Stimulated activated CD8-positive, alpha-beta memory T cell treated with anti-CD3 and anti-CD28 coated beads, Interleukin-15, amount 100 ng/mL, for 24 hours (primary cell): Measurements from ENCODE around the gene OR52M1.
"Not testable (repeated sequence)": the region's sequence is repeated elsewhere in the genome, so short reads cannot be mapped to it uniquely, and the experiment has no call there.

ENCODE experiments used
- DNase-seq: peaks from one replicate; pipeline ENCODE4 v3.0.0-alpha.2; 2020; ENCODE audit warnings: low read depth

The OR52M1 gene, protein sequence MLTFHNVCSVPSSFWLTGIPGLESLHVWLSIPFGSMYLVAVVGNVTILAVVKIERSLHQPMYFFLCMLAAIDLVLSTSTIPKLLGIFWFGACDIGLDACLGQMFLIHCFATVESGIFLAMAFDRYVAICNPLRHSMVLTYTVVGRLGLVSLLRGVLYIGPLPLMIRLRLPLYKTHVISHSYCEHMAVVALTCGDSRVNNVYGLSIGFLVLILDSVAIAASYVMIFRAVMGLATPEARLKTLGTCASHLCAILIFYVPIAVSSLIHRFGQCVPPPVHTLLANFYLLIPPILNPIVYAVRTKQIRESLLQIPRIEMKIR

GRCh38 chr11:4544891-4545290, at the start of gene OR52M1:
TSS of gene OR52M1 (plus strand) at chr11:4545191. CDS start at chr11:4545191, 0 bp downstream.
- DNase-seq: no peak

GRCh38 chr11:4495487-4495886, 49.5 kb upstream of the OR52M1 start:
- DNase-seq: no peak

- DNase-seq: no peak
Observed at GRCh38 chr11:4495986-4496385, 49.0 kb upstream of the OR52M1 start.

DNA sequence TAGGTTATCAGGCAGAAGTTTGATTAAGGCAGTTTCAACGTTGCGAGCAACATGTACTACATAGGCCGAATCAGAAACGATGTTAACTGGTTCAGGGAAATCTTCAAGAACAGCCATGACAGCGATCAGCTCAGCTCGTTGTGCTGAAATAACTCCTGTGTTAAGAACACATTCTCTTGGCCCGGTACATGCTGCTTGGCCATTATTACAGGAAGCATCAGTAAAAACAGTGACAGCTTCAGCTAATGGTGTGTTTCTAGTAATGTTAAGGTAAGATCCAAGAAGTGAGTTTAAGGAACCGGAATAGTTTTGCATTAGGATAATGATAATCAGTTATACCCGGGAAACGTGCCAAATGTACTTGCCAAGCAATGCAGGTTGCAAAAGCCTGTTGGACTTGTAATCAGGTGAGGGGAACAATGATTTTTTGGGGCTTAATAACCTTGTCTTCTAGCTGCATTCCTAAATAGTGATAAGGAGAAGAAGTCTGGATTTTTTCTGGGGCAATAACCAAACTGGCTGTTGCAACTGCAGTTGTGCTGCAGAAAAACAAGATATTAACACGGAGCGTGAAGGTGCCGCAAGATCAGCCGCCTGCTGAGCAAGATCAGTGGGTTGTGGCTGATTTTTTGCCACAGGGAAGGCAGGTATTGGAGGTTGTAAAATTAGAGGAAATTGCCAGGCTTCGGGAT, 48.3 kb upstream of the OR52M1 start:
- no peak for DNase-seq

DNA sequence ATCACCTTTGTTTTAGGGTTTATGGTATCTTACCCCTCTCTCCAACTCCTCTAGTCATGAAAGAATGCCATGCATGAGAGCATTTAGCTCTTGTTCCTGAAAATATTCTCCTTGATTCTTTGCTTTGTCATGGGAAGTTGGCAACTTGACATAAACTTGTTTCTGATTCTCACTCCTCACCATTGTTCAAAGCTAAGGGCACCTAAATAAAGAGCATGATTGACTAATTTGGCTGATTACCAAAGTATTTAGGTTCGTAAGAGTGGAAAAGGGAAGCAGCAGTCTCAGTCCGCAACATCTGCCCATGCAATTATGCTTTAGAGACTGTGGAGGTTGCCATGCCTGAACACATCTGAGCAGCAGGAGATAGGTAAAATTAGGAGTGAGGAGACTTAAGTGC, 36.1 kb upstream of the OR52M1 start:
- DNase-seq: no peak

- no peak for DNase-seq
Observed at GRCh38 chr11:4511282-4512245, 33.4 kb upstream of the OR52M1 start.

- no peak for DNase-seq
Observed at GRCh38 chr11:4514196-4514595, 30.8 kb upstream of the OR52M1 start.

- DNase-seq: no peak
Observed at GRCh38 chr11:4522339-4522738, 22.7 kb upstream of the OR52M1 start.

- DNase-seq: no peak
Observed at GRCh38 chr11:4522752-4523151, 22.2 kb upstream of the OR52M1 start.

- DNase-seq: no peak
Observed at GRCh38 chr11:4523666-4524065, 21.3 kb upstream of the OR52M1 start.

DNA sequence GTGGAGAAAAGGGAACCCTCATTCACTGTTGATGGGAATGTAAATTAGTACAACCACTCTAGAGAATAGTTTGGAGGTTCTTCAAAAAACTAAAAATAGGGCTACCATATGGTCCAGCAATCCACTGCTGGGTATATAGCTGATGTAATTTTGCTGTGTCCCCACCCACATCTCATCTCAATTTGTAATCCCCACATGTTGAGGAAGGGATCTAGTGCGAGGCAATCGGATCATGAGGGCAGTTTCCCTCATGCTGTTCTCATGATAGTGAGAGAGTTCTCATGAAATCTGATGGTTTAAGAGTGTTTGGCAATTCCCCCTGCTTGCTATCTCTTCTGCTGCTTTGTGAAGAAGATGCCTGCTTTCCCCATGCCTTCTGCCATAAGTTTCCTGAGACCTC, 17.1 kb upstream of the OR52M1 start:
- DNase-seq: no peak

GRCh38 chr11:4531686-4532085, 13.3 kb upstream of the OR52M1 start:
- not testable (repeated sequence) for DNase-seq

DNA sequence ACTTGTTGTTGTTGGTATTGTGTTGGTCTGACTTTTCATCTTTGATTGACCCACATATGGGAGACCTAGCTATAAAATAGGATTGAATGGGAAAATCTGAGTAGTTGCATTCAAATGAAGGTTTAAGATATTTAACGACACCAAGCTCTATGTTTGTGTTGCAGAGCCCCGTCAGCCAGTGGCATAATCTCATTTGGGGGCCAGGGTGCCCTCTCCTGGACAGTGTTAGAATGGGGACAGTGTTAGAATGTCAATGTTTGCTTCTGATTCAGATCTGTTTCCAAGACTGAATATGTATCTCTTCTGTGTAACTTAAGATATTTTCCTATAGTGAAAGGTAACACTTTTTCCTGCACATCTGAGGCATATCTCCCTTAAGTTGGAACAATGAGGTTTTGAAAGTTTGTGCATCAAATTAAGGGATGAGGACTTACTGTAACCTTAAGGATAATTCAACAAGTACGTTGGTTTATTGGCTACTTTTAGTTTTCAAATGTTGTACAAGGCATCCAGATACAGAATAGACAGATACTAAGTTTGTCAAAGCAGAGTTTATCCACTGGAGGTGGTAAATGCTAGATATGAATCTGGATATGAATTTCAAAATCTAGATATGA, 5.3 kb upstream of the OR52M1 start:
- no peak for DNase-seq

DNA sequence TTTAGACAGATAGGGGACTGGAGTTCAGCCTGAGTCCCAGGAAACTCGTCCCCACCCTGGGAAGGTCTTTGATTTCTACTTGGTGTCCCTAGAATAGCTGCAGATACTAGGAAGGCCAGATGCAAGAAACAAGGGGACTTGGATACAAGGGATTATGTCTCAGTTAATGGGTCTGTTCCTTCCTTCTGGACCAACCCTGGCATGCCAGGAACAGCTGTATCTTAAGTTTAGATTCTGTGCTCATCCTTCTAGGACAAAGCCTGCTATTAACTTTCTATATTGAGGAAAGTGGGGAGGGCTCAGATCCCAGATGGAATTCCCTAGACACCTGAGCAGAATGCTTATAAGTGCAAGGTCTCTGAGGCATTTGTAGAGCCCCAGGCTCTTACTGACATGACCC, 3.9 kb upstream of the OR52M1 start:
- DNase-seq: no peak

- no peak for DNase-seq
Observed at GRCh38 chr11:4543561-4543960, 1.4 kb upstream of the OR52M1 start.

- DNase-seq: no peak
Observed at GRCh38 chr11:4546878-4547277, 1.9 kb downstream of the OR52M1 start.

- no peak for DNase-seq
Observed at GRCh38 chr11:4547416-4547815, 2.4 kb downstream of the OR52M1 start.

DNA sequence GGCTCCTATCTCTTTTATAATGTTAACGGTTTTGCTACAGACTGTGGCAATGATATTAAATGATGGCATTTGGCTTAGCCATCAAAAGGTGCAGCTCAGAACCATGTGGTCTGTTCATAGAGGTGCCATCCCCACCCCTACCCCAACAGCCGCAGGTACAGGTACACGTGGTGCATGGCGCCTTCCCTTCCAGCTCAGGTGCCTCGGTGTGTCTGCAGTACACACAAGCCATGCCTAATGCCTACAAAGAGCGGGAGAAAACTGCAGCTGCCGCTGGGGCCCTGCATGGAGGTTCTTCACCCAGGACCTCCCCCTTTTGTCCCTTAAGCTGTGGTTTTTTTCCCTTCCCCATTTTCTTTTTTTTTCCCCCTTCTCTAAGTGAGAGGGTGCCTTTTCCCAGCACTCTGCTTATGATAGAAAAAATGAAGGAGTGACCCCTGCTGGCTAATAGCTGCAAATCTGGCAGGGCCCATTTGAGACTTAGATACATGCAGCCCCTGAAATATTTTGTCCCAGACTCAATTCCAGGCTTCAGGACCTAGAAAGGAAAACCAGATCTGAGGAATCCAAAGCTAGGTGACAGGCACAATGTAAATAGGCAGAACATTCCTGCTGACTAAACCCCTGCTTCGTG, 6.5 kb downstream of the OR52M1 start:
- DNase-seq: no peak

- no peak for DNase-seq
Observed at GRCh38 chr11:4559527-4560440, 14.8 kb downstream of the OR52M1 start.

GRCh38 chr11:4560467-4560866, 15.5 kb downstream of the OR52M1 start:
- no peak for DNase-seq

DNA sequence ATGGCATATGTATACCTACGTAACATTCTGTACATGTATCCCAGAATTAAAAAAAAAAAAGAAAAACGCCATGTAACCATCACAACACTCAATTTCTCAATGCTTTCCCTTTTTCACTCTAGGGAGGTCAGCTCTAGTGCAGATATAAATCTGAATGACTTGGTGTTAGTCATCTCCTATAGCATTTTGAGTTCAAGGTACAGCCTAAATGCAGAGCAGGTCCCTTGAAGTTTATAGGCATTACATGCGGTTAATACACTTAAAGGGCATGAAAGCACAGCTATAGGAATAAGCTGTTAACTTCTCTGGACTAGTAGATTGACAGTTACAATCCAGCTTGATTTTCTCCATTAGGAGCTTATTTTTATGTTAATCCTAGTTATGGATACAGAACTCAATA, 20.4 kb downstream of the OR52M1 start:
- no peak for DNase-seq
